C4-2B (cell line): ENCODE results near the gene CPOX.

Experiments used
- CTCF ChIP-seq: fragments of 450-650 bp; conservative IDR thresholded peaks from 2 replicates; pipeline ENCODE4 v1.5.1; 2017; ENCODE audit warnings: mild to moderate bottlenecking
- ZFX ChIP-seq: fragments of 450-650 bp; IDR thresholded peaks from 2 replicates; pipeline ENCODE4 v1.6.1; 2017

DNA sequence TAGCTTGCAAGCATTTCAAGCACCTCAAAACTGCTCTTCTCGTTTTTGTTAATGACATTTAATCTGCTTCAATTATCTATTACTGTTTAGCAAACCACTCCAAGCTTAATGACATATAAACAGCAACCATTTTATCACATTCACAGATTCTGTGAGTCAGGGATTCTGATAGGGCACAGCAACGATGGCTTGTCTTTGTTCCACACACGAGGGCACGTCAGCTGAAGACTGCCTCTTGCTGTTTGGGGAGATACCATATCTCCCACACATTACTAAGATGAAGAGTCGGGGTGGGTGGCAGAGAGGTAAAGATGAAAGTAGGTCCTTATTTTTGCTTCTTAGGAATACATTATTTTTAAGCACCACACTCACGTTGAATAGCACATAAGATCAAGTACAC is 19.3 kb downstream of the CPOX start:
- TF ChIP-seq CTCF (no peak), ZFX (no peak)
